Naive thymus-derived CD4-positive, alpha-beta T cell (primary cell): ENCODE results near the gene COX4I2. TPM values are rescaled to one million over a fixed set of nuclear protein-coding genes. Genes with fewer than 3 reads are reported as not detected.

ENCODE experiments used
- ATAC-seq: fragments of 150-1000 bp; cut with Tn5 transposase; 2 replicates; pipeline ENCODE4 v1.10.0; 2021; ENCODE audit warnings: mild to moderate bottlenecking, moderate library complexity
- CTCF ChIA-PET: fragments of 350-600 bp; sonication (Branson Sonifier 250); formaldehyde crosslinking; loops from one replicate; lab custom pipeline; 2021; ENCODE audit warnings: antibody characterized with exemption; lab: Charles Lee
- POLR2A ChIA-PET: fragments of 350-600 bp; sonication (Branson Sonifier 250); formaldehyde crosslinking; loops from one replicate; lab custom pipeline; 2021; ENCODE audit warnings: antibody characterized with exemption, inconsistent platforms; lab: Charles Lee
- DNase-seq, 9 donors: peaks; one replicate each; pipeline versions ENCODE4 v3.0.0 to v3.0.0-alpha.2; 2020 to 2022; ENCODE audit warnings: mixed read lengths in 1 of 9
- H3K27ac ChIP-seq: one replicate; pipeline ENCODE4 v1.7.0; 2013; ENCODE audit warnings: mild to moderate bottlenecking, low read depth, low read length, moderate library complexity
- H3K27me3 ChIP-seq, 2 donors: one replicate each; pipeline ENCODE4 v1.7.0; 2013; ENCODE audit warnings: low read length in 2 of 2, mild to moderate bottlenecking in 2 of 2, moderate library complexity in 2 of 2; ENCODE audit not compliant: control insufficient read depth in 2 of 2, insufficient read depth in 2 of 2
- H3K36me3 ChIP-seq, 3 experiments: 1 replicate in 2 of 3; 2 replicates in 1 of 3; pipeline ENCODE4 v1.7.0; 2013; ENCODE audit warnings: low read length in 3 of 3, mild to moderate bottlenecking in 3 of 3, moderate library complexity in 1 of 3; ENCODE audit not compliant: insufficient read depth in 3 of 3, control insufficient read depth in 2 of 3
- H3K4me1 ChIP-seq, 2 donors: one replicate each; pipeline ENCODE4 v1.7.0; 2013; ENCODE audit warnings: low read length in 2 of 2, mild to moderate bottlenecking in 2 of 2, moderate library complexity in 1 of 2; ENCODE audit not compliant: control insufficient read depth in 2 of 2, insufficient read depth in 2 of 2
- H3K4me3 ChIP-seq: 2 replicates; pipeline ENCODE4 v1.7.0; 2013; ENCODE audit warnings: mild to moderate bottlenecking, low read length
- H3K9me3 ChIP-seq, 3 experiments: 1 replicate in 2 of 3; 2 replicates in 1 of 3; pipeline ENCODE4 v1.7.0; 2013; ENCODE audit warnings: low read length in 3 of 3; ENCODE audit not compliant: control insufficient read depth in 2 of 3
- H3K27ac Mint-ChIP-seq, 9 donors: one replicate each; pipeline ENCODE4 v1.8.0; 2020 to 2022; ENCODE audit warnings: mixed read lengths in 9 of 9, mild to moderate bottlenecking in 8 of 9, moderate library complexity in 5 of 9, inconsistent platforms in 2 of 9
- H3K27me3 Mint-ChIP-seq, 5 donors: one replicate each; pipeline ENCODE4 v1.8.0; 2021 to 2022; ENCODE audit warnings: mixed read lengths in 5 of 5, mild to moderate bottlenecking in 1 of 5
- H3K36me3 Mint-ChIP-seq, 5 donors: one replicate each; pipeline ENCODE4 v1.8.0; 2020 to 2022; ENCODE audit warnings: mixed read lengths in 5 of 5, mild to moderate bottlenecking in 3 of 5, inconsistent platforms in 1 of 5
- H3K4me1 Mint-ChIP-seq, 7 donors: one replicate each; pipeline ENCODE4 v1.8.0; 2020 to 2022; ENCODE audit warnings: mixed read lengths in 7 of 7, mild to moderate bottlenecking in 3 of 7, inconsistent platforms in 1 of 7
- H3K4me3 Mint-ChIP-seq, 10 donors: one replicate each; pipeline ENCODE4 v1.8.0; 2020 to 2022; ENCODE audit warnings: mild to moderate bottlenecking in 10 of 10, mixed read lengths in 10 of 10, moderate library complexity in 6 of 10, inconsistent platforms in 2 of 10
- H3K9me3 Mint-ChIP-seq, 11 donors: one replicate each; pipeline ENCODE4 v1.8.0; 2020 to 2022; ENCODE audit warnings: mixed read lengths in 11 of 11, mild to moderate bottlenecking in 4 of 11, inconsistent platforms in 1 of 11, moderate library complexity in 1 of 11
- intact Hi-C, 2 donors: fragments of 100-400 bp; cut with micrococcal nuclease; formaldehyde crosslinking; loops; one replicate each; pipeline ENCODE4 v1.15.1; 2023
- polyA plus RNA-seq, 2 donors: library from polyadenylated mRNA; unstranded; fragments of 300-500 nt; fragmentation: Illumina TruSeq; gene quantifications; one replicate each; pipeline ENCODE4 v1.2.3, GENCODE V29; 2021
- total RNA-seq, 6 experiments: library from RNA in 5 of 6; stranded (reverse) in 5 of 6; gene quantifications; 1 replicate in 5 of 6; 2 replicates in 1 of 6; pipeline ENCODE4 v1.2.3 and lab custom pipeline; 2021 to 2026

The COX4I2 gene
- total and polyA plus RNA-seq, 7 experiments from 2014 or later: not detected

DNA sequence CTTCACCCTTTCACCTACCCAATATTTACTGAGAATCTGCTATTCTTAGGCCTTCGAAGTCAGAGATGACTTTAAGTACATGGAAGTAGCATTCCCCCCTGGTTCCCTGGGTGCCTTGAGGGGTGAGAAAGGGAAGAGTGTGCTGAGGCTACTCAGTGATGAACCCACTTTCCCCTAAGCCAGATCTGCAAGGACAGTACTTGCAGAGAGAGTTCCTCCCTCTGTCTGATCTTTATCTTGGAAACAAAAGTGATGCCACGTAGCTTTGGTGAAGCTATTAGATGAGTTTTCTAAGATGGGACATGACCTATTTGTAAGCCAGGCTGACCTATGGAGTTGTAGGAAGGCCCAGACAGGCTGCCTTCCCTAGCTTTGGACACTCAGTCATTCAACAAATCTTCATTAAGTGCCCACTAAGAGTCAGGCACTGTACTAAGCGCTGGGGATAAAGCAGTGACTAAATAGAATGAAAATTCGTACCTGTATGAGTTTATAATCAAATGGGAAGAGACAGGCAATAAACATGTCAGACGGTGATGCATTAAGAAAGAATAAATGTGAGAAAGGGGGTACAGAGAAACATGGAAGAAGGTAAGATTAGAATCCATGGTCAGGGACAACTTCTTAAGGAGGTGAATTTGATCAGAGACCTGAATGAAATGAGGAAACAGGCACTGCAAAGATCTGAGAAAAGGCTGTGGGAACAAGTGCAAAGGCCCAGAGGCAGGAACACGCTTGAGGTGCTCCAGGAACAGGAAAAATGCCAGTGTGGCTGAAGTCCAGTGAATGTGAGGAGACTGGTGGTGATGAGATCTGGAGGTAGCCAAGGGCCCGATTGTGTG, 42.8 kb downstream of the COX4I2 start:
- H3K4me1 ChIP-seq: peaks cover 58 to 61% of the 10 kb centered on the region in 2 donors
- DNase-seq (no peak), ATAC-seq (no peak)
- H3K4me1 Mint-ChIP-seq: peaks cover 73 to 96% (median 91%) of the 10 kb centered on the region in 7 donors
- H3K36me3 Mint-ChIP-seq: peaks cover 15 to 55% (median 27%) of the 10 kb centered on the region in 5 donors
- no peaks in the 10 kb centered on the region for H3K27me3 ChIP-seq
- no peaks in the 10 kb centered on the region for H3K9me3 ChIP-seq
- H3K36me3 ChIP-seq: peaks cover 0 to 18% (median 0%) of the 10 kb centered on the region in 3 experiments
- peaks cover 0 to 2% (median 0%) of the 10 kb centered on the region in 11 donors for H3K9me3 Mint-ChIP-seq
- H3K4me3 ChIP-seq: no peak overlapping the region
- H3K27ac ChIP-seq: peak overlapping the region; percentile 38
- H3K27ac Mint-ChIP-seq: peak overlapping the region; percentile 66 to 99 (median 73)
- ChIA-PET POLR2A (interaction anchor here (1.2 kb wide), 1 partner anchor 13 kb away, joined by 4 read pairs; no protein-coding TSS in a partner anchor), CTCF (interaction anchor here (1.5 kb wide), 1 partner anchor 42 kb away, joined by 5 read pairs; the partner anchor contains the start of gene BCL2L1)
- intact Hi-C loops: no loop called here
- peak overlapping the region in 6 of 10 donors; percentile 3 to 45 (median 31) for H3K4me3 Mint-ChIP-seq
- H3K27me3 Mint-ChIP-seq: no peaks in the 10 kb centered on the region

DNA sequence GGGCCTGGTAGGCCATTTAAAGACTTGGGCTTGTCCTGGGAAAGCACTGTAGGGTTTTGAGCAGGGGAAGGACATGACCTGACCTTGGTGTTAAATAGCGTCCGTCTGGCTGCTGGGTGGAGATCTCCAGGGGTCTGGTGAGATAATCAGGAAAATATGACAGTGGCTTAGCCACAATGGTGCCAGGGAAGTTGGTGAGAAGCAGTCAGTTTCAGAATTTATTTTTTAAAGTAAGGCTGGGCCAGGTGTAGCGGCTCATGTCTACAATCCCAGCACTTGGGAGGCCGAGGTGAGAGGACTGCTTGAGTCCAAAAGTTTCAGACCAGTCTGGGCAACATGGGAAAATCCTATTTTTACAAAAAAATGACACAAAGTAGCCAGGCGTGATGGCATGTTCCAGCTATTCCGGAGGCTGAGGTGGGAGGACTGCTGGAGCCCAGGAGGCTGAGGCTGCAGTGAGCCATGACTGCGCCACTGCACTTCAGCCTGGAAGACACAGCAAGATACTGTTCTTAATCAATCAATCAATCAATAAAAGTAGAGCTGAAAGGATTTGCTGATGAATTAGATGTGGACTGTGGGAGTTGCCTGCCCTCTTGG, 43.5 kb downstream of the COX4I2 start:
- Histone ChIP-seq H3K4me3 (no peak overlapping the region), H3K4me1 (peaks cover 57 to 61% of the 10 kb centered on the region in 2 donors), H3K27ac (peak overlapping the region; percentile 38), H3K36me3 (peaks cover 0 to 18% (median 0%) of the 10 kb centered on the region in 3 experiments), H3K9me3 (no peaks in the 10 kb centered on the region), H3K27me3 (no peaks in the 10 kb centered on the region)
- intact Hi-C loops: no loop called here
- POLR2A ChIA-PET: no interaction called here
- H3K36me3 Mint-ChIP-seq: peaks cover 15 to 55% (median 27%) of the 10 kb centered on the region in 5 donors
- H3K4me3 Mint-ChIP-seq: peak overlapping the region in 3 of 10 donors; percentile 3 to 33 (median 30)
- peaks cover 0 to 2% (median 0%) of the 10 kb centered on the region in 11 donors for H3K9me3 Mint-ChIP-seq
- CTCF ChIA-PET: no interaction called here
- ATAC-seq (no peak), DNase-seq (no peak)
- peak overlapping the region; percentile 66 to 99 (median 79) for H3K27ac Mint-ChIP-seq
- no peaks in the 10 kb centered on the region for H3K27me3 Mint-ChIP-seq
- H3K4me1 Mint-ChIP-seq: peaks cover 68 to 96% (median 91%) of the 10 kb centered on the region in 7 donors

DNA sequence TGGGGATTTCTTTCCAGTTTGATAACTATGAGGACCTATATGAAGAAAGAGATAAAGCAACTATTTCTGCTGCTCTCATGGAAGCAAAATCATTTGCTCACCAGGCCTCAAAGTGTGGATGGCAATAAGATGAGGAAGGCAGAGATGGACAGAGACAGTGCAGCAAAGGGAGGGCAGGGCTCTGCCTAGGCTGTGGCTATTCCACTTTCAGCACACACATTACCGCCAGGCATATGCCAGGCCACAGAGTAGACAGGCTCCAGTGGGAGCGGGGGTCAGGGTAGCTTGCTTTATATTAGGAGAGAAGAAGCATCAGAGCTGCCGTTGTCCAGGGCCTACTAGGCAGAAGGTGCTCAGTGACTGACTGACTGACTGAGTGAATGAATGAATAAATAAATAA, 44.1 kb downstream of the COX4I2 start:
- Histone ChIP-seq H3K36me3 (peaks cover 0 to 18% (median 0%) of the 10 kb centered on the region in 3 experiments), H3K4me3 (no peak overlapping the region), H3K9me3 (no peaks in the 10 kb centered on the region), H3K27ac (no peak overlapping the region), H3K4me1 (peaks cover 51 to 61% of the 10 kb centered on the region in 2 donors), H3K27me3 (no peaks in the 10 kb centered on the region)
- H3K4me3 Mint-ChIP-seq: peak overlapping the region in 1 of 10 donors; percentile 11
- peaks cover 0 to 2% (median 0%) of the 10 kb centered on the region in 11 donors for H3K9me3 Mint-ChIP-seq
- no peak for DNase-seq
- intact Hi-C loops: no loop called here
- H3K27ac Mint-ChIP-seq: peak overlapping the region in 7 of 9 donors; percentile 57 to 99 (median 79)
- peaks cover 67 to 96% (median 91%) of the 10 kb centered on the region in 7 donors for H3K4me1 Mint-ChIP-seq
- CTCF ChIA-PET: no interaction called here
- peaks cover 15 to 55% (median 27%) of the 10 kb centered on the region in 5 donors for H3K36me3 Mint-ChIP-seq
- H3K27me3 Mint-ChIP-seq: no peaks in the 10 kb centered on the region
- POLR2A ChIA-PET: no interaction called here
- no peak for ATAC-seq

DNA sequence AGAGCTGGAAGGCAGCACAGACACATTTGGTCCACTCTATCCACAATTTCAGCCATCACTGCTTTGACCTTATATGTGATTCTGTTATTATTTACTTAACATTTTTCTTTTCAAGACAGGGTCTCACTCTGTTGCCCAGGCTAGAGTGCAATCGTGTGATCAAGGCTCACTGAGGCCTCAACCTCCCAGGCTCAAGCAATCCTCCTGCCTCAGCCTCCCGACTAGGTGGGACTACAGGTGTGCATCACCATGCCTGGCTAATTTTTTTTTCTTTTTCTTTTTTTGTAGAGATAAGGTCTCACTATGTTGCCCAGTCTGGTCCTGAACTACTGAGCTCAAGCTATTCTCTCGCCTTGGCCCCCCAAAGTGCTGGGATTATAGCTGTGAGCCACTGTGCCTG, 44.6 kb downstream of the COX4I2 start:
- DNase-seq (no peak), ATAC-seq (no peak)
- peaks cover 46 to 57% of the 10 kb centered on the region in 2 donors for H3K4me1 ChIP-seq
- H3K4me3 Mint-ChIP-seq: no peak overlapping the region
- peaks cover 0 to 24% (median 0%) of the 10 kb centered on the region in 3 experiments for H3K36me3 ChIP-seq
- peaks cover 0 to 2% (median 0%) of the 10 kb centered on the region in 11 donors for H3K9me3 Mint-ChIP-seq
- H3K27ac Mint-ChIP-seq: peak overlapping the region in 6 of 9 donors; percentile 10 to 77 (median 54)
- ChIA-PET POLR2A (no interaction called here), CTCF (no interaction called here)
- peaks cover 70 to 96% (median 90%) of the 10 kb centered on the region in 7 donors for H3K4me1 Mint-ChIP-seq
- H3K4me3 ChIP-seq: no peak overlapping the region
- H3K27ac ChIP-seq: no peak overlapping the region
- intact Hi-C loops: no loop called here
- no peaks in the 10 kb centered on the region for H3K27me3 Mint-ChIP-seq
- no peaks in the 10 kb centered on the region for H3K9me3 ChIP-seq
- no peaks in the 10 kb centered on the region for H3K27me3 ChIP-seq
- peaks cover 15 to 57% (median 31%) of the 10 kb centered on the region in 5 donors for H3K36me3 Mint-ChIP-seq

DNA sequence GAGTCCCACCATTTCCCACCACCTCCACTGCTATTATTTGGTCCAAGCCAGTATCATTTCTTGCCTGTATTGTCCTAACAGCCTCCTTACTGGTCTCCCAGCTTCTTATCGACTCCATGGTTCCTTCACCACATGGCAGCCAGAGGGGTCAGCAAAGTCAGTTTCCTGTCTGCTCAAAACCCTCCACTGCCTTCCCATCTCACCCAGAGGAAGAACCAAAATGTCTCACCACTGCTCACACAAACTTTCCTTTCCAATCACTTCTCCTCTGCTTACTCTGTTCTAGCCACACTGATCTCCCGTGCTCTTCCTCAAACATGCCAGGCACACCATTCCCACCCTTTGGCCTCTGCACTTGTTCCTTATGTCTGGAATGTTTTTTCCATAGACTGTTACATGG, 45.2 kb downstream of the COX4I2 start:
- Histone ChIP-seq H3K4me1 (peaks cover 40 to 52% of the 10 kb centered on the region in 2 donors), H3K27ac (no peak overlapping the region), H3K4me3 (no peak overlapping the region), H3K27me3 (no peaks in the 10 kb centered on the region), H3K9me3 (no peaks in the 10 kb centered on the region), H3K36me3 (peaks cover 0 to 24% (median 0%) of the 10 kb centered on the region in 3 experiments)
- ATAC-seq (no peak), DNase-seq (no peak)
- intact Hi-C loops: no loop called here
- H3K4me3 Mint-ChIP-seq: peak overlapping the region in 2 of 10 donors; percentile 3 to 8
- peaks cover 65 to 94% (median 84%) of the 10 kb centered on the region in 7 donors for H3K4me1 Mint-ChIP-seq
- peaks cover 15 to 56% (median 34%) of the 10 kb centered on the region in 5 donors for H3K36me3 Mint-ChIP-seq
- no peaks in the 10 kb centered on the region for H3K27me3 Mint-ChIP-seq
- ChIA-PET POLR2A (no interaction called here), CTCF (interaction anchor here (0.6 to 1.9 kb wide), 2 partner anchors 41 to 49 kb away, joined by 3 to 4 read pairs; no protein-coding TSS in a partner anchor)
- peak overlapping the region; percentile 10 to 79 (median 69) for H3K27ac Mint-ChIP-seq
- peaks cover 0 to 2% (median 0%) of the 10 kb centered on the region in 11 donors for H3K9me3 Mint-ChIP-seq
